ENCODE results near the gene ICA1. TPM values are rescaled to one million over a fixed set of nuclear protein-coding genes. Genes with fewer than 3 reads are reported as not detected.
A peak's percentile ranks its signal among the peaks of the same experiment; 100 is the strongest.

ICA1 gene
- total and polyA plus RNA-seq, 7 donors: 1.6 to 4.1 (median 2.3) TPM

DNA sequence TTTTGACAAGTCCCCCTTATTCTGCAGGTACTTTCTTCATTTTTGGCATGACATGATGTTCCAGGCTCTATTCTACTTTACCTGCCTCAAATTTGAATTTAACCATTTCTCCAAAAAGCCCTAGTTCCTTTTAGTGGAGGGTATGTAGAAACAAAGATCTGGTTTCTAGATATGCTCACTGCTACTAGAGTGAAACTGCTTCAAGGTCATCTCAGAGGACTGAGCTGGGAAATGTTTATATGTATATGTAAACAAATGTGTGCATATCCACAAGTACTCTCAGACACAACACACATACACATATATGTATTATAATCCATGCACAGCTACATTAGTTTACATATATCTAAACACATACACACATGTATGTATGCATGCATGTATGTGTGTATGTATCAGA is 69.1 kb downstream of the ICA1 start:
- Histone ChIP-seq H3K36me3 (ENCODE audit: insufficient read depth in 1 of 2, low read depth in 1 of 2) (no peaks in the 10 kb centered on the region), H3K9me3 (no peaks in the 10 kb centered on the region), H3K27me3 (ENCODE audit: insufficient read depth in 3 of 3, low read length in 2 of 3) (no peaks in the 10 kb centered on the region), H3K4me3 (no peak overlapping the region), H3K4me1 (peaks cover 9% of the 10 kb centered on the region), H3K27ac (no peak overlapping the region)
- no peak for ATAC-seq
- DNase-seq: no peak
- TF ChIP-seq, protein P1, sequence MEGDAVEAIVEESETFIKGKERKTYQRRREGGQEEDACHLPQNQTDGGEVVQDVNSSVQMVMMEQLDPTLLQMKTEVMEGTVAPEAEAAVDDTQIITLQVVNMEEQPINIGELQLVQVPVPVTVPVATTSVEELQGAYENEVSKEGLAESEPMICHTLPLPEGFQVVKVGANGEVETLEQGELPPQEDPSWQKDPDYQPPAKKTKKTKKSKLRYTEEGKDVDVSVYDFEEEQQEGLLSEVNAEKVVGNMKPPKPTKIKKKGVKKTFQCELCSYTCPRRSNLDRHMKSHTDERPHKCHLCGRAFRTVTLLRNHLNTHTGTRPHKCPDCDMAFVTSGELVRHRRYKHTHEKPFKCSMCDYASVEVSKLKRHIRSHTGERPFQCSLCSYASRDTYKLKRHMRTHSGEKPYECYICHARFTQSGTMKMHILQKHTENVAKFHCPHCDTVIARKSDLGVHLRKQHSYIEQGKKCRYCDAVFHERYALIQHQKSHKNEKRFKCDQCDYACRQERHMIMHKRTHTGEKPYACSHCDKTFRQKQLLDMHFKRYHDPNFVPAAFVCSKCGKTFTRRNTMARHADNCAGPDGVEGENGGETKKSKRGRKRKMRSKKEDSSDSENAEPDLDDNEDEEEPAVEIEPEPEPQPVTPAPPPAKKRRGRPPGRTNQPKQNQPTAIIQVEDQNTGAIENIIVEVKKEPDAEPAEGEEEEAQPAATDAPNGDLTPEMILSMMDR (IDR thresholded peaks at IDR 0.05): no peak
- intact Hi-C loops (cut with DNase I): no loop called here

DNA sequence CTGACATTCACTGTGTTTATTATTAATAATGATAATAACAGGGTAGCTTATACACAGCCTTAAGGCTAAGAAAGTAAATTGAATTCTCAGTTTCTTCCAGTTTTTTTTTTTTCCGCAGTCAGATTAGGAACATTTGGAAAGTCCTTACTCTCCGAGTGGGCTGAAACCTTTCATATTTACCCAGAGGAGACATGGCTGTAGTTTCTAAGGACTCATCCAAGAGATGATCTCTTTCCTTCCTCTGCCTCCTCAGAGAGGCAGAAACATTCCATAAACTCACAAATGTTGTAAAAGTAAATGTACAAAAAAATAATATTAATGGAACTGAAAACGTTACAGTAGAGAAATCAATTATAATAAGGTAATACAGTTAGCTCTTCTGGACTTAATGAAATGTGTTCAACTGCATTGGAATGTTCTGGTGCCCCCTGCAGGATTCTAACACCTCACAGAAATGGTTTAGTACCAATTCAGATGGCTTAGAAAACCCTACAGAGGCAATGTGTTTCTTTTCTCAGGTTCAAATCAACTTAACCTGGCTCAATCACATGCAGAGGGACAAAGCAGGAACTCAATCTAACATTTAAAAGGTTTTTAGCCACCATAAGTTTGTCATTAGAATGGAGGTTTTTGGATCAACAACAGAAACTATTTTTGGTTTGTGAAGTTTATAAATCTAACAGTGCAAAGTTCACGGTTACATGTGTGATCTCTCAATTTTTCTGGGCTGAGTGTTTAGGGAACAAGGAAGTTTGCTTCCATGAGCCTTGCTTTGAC is 71.7 kb downstream of the ICA1 start:
- Histone ChIP-seq H3K36me3 (ENCODE audit: insufficient read depth in 1 of 2, low read depth in 1 of 2) (no peaks in the 10 kb centered on the region), H3K9me3 (no peaks in the 10 kb centered on the region), H3K4me1 (peaks cover 9% of the 10 kb centered on the region), H3K27me3 (ENCODE audit: insufficient read depth in 3 of 3, low read length in 2 of 3) (no peaks in the 10 kb centered on the region), H3K4me3 (no peak overlapping the region), H3K27ac (no peak overlapping the region)
- ATAC-seq (peak in 3 of 4 donors; percentile 65 to 94 (median 80)), DNase-seq (no peak)
- WGBS, 3 donors: 29 to 36% (median 32%) methylated on average over 4 of the region's 4 CpGs
- TF ChIP-seq, protein P1 (IDR thresholded peaks at IDR 0.05): peak; percentile 75
- intact Hi-C loops (cut with DNase I): loop anchor here in 1 of 2 donors (1.0 kb wide), 1 partner anchor 47 kb away; no protein-coding TSS in a partner anchor

DNA sequence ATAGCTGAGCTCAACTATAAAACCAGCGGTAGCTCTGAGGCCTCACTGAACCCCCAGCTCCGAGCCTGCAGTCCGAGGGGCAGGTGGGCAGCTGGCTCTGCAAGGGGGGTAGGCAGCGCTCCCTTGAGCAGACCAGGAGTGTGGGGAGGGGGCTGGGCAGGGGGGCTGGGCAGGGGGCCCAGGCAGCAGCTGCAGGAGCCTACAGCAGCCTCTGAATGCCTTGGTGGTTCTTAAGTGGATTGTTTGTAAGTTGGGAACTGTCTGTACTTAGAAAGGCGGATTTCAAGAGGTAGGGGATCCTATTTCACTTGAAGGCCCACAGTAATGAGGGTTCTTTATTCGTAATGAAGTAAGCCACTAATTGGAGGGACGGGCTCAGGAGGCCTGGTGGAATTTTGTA is 72.3 kb downstream of the ICA1 start:
- no peaks in the 10 kb centered on the region for H3K27me3 ChIP-seq (ENCODE audit: insufficient read depth in 3 of 3, low read length in 2 of 3)
- TF ChIP-seq, protein P1 (IDR thresholded peaks at IDR 0.05): no peak
- no peak for DNase-seq
- H3K36me3 ChIP-seq (ENCODE audit: insufficient read depth in 1 of 2, low read depth in 1 of 2): no peaks in the 10 kb centered on the region
- intact Hi-C loops (cut with DNase I): loop anchor here (1.0 to 10.0 kb wide), 2 partner anchors 46 to 115 kb away; no protein-coding TSS in a partner anchor
- H3K4me3 ChIP-seq: no peak overlapping the region
- peaks cover 9% of the 10 kb centered on the region for H3K4me1 ChIP-seq
- WGBS, 3 donors: 77 to 83% (median 78%) methylated on average over 7 of the region's 7 CpGs
- no peaks in the 10 kb centered on the region for H3K9me3 ChIP-seq
- ATAC-seq: peak in 1 of 4 donors; percentile 57
- H3K27ac ChIP-seq: no peak overlapping the region

DNA sequence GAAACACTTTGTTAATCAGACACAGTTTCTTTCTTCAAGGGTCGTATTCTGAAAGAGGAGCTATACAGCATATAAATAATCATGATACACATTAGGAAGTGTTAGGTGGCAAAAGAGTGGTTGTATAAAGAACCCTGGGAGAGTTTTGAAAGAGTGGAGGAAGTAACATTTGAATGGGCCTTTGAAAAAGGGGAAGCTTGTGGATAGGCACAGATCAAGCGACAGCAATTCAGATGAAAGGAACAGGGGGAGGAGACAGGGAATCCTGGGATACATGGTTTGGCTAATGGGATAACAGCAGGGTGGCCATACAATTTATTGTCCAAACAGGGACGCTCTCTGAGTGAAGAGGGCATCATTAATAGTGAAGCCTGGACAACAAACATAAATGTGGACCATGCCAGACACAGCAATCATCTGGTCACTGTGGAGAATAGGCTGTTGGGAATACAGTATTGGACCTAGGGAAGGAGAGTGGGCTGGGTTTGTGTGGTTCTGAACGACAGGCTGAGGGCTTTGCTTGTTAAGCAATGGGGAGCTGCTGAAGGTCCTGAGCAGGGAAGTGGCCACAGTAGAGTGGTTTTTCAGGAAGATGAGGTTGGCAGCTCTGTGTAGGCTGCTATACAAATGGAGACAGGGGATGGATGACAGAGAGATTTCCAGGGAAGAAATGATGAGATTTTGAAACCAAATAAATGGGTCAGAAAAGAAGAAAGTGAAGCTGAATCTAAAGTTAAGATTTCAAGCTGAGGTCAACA is 75.9 kb downstream of the ICA1 start:
- H3K4me3 ChIP-seq: no peak overlapping the region
- H3K4me1 ChIP-seq: peaks cover 9% of the 10 kb centered on the region
- 66 to 71% (median 66%) methylated on average over 4 of the region's 4 CpGs for WGBS, 3 donors
- no peak overlapping the region for H3K27ac ChIP-seq
- ATAC-seq: no peak
- TF ChIP-seq, protein P1 (IDR thresholded peaks at IDR 0.05): no peak
- intact Hi-C loops (cut with DNase I): loop anchor here (10.0 kb wide), 1 partner anchor 111 kb away; no protein-coding TSS in a partner anchor
- H3K9me3 ChIP-seq: no peaks in the 10 kb centered on the region
- H3K36me3 ChIP-seq (ENCODE audit: insufficient read depth in 1 of 2, low read depth in 1 of 2): no peaks in the 10 kb centered on the region
- DNase-seq: no peak
- no peaks in the 10 kb centered on the region for H3K27me3 ChIP-seq (ENCODE audit: insufficient read depth in 3 of 3, low read length in 2 of 3)
